HepG2 (cell line): Measurements from ENCODE around the gene ACE2. TPM values are rescaled to one million over a fixed set of nuclear protein-coding genes. Genes with fewer than 3 reads are reported as not detected.

ENCODE experiments used
- ATAC-seq: fragments of 200-7000 bp; cut with Tn5 transposase; 3 replicates; pipeline ENCODE4 v1.9.1; 2020; ENCODE audit warnings: mild to moderate bottlenecking, moderate library complexity
- BruUV-seq: library from RNA; stranded (reverse); fragments of 400-500 nt; replicated peaks from 2 replicates; lab custom pipeline; 2021; lab: Mats Ljungman, UMichigan
- CTCF ChIA-PET: fragments of 300-600 bp; formaldehyde crosslinking; extraction: SDS; loops from one replicate; lab custom pipeline; 2021; ENCODE audit warnings: low total read pairs, inconsistent platforms, low intra/inter-chr PET ratio; lab: Yijun Ruan, JAX
- POLR2A ChIA-PET: fragments of 350-600 bp; sonication (Branson Sonifier 250); formaldehyde crosslinking; loops from one replicate; lab custom pipeline; 2020; ENCODE audit warnings: antibody characterized with exemption, inconsistent platforms; lab: Yijun Ruan, JAX
- DNase-seq: peaks from one replicate; pipeline ENCODE4 v3.0.0-alpha.2; 2015; ENCODE audit warnings: low spot score
- FAIRE-seq: peaks from 3 replicates; lab custom pipeline; 2011; peaks lifted over from hg19 to GRCh38; lab: Jason Lieb, UNC
- H2AFZ ChIP-seq: one replicate; pipeline ENCODE4 v1.6.1; 2011; ENCODE audit warnings: low read length, inconsistent platforms
- H3K27ac ChIP-seq: fragments of 300-600 bp; 3 replicates; pipeline ENCODE4 v1.8.0; 2011; ENCODE audit warnings: mixed run types, mild to moderate bottlenecking, mixed read lengths, low read length, inconsistent platforms; ENCODE audit not compliant: insufficient read depth; ENCODE audit errors: extremely low read length
- H3K27me3 ChIP-seq, 2 experiments: fragments of 200-600 bp in 1 of 2; 2 replicates in 1 of 2; 3 replicates in 1 of 2; pipeline versions ENCODE4 v1.6.0 to v1.8.0; 2011; ENCODE audit warnings: low read length in 2 of 2, mild to moderate bottlenecking in 2 of 2, moderate library complexity in 2 of 2, inconsistent platforms in 1 of 2; ENCODE audit not compliant: insufficient read depth in 2 of 2, control insufficient read depth in 1 of 2
- H3K36me3 ChIP-seq, 2 experiments: fragments of 200-600 bp in 1 of 2; replicated peaks in 1 of 2; 2 replicates in 1 of 2; 3 replicates in 1 of 2; pipeline versions ENCODE4 v1.5.1 to v1.8.0; 2011; ENCODE audit warnings: low read length in 2 of 2, inconsistent platforms in 1 of 2; ENCODE audit not compliant: insufficient read depth in 2 of 2, control insufficient read depth in 1 of 2
- H3K4me1 ChIP-seq: 2 replicates; pipeline ENCODE4 v1.5.1; 2012; ENCODE audit warnings: low read length, inconsistent platforms; ENCODE audit not compliant: insufficient read depth
- H3K4me2 ChIP-seq: 2 replicates; pipeline ENCODE4 v1.6.0; 2011; ENCODE audit warnings: low read depth, low read length, inconsistent platforms
- H3K4me3 ChIP-seq, 3 experiments: fragments of 200-600 bp in 1 of 3; sonication (generic), shearing (Covaris generic) in 1 of 3; replicated peaks in 1 of 3; 2 replicates each; pipeline ENCODE4 v1.5.1; 2011 to 2016; ENCODE audit warnings: low read length in 3 of 3, inconsistent platforms in 2 of 3, low read depth in 2 of 3, mild to moderate bottlenecking in 2 of 3, control low read depth in 1 of 3, mixed read lengths in 1 of 3; ENCODE audit not compliant: insufficient read depth in 1 of 3
- H3K79me2 ChIP-seq: one replicate; pipeline ENCODE4 v1.6.1; 2011; ENCODE audit warnings: low read length, inconsistent platforms; ENCODE audit not compliant: insufficient read depth
- H3K9ac ChIP-seq: 2 replicates; pipeline ENCODE4 v1.6.0; 2011; ENCODE audit warnings: mild to moderate bottlenecking, low read depth, low read length, inconsistent platforms; ENCODE audit not compliant: insufficient read depth
- H3K9me3 ChIP-seq: 2 replicates; pipeline ENCODE4 v1.5.1; 2012; ENCODE audit warnings: mild to moderate bottlenecking, low read length
- H4K20me1 ChIP-seq: 2 replicates; pipeline ENCODE4 v1.6.0; 2011; ENCODE audit warnings: inconsistent platforms, mild to moderate bottlenecking, low read length, moderate library complexity; ENCODE audit not compliant: insufficient read depth
- CHD4 ChIP-seq: fragments of 200-600 bp; sonication (generic); IDR thresholded peaks from 2 replicates; pipeline ENCODE4 v1.7.0; 2017; ENCODE audit warnings: mild to moderate bottlenecking, low read length, borderline replicate concordance
- FOXP4 ChIP-seq: sonication (generic); formaldehyde crosslinking; IDR thresholded peaks from 2 replicates; pipeline ENCODE4 v1.4.0; 2020; ENCODE audit warnings: missing genetic modification reagents
- NONO ChIP-seq, 2 experiments: fragments of 450-650 bp in 1 of 2; sonication (generic) in 1 of 2; formaldehyde crosslinking in 1 of 2; IDR thresholded peaks in 1 of 2; conservative IDR thresholded peaks in 1 of 2; 2 replicates each; pipeline versions ENCODE4 v1.6.1 to v1.8.0; 2017 to 2022; ENCODE audit warnings: mild to moderate bottlenecking in 1 of 2, missing genetic modification reagents in 1 of 2, moderate library complexity in 1 of 2
- PHF21A ChIP-seq: sonication (generic); formaldehyde crosslinking; IDR thresholded peaks from 2 replicates; pipeline ENCODE4 v1.5.0; 2020; ENCODE audit warnings: mild to moderate bottlenecking, missing genetic modification reagents
- PRDM10 ChIP-seq: sonication (generic); formaldehyde crosslinking; IDR thresholded peaks from 2 replicates; pipeline ENCODE4 v1.4.0; 2020; ENCODE audit warnings: low read depth, missing genetic modification reagents
- RARG ChIP-seq: sonication (generic); formaldehyde crosslinking; IDR thresholded peaks from 2 replicates; pipeline ENCODE4 v1.4.0; 2020; ENCODE audit warnings: low read depth, mild to moderate bottlenecking, missing genetic modification reagents
- RFXAP ChIP-seq: sonication (generic); formaldehyde crosslinking; IDR thresholded peaks from 2 replicates; pipeline ENCODE4 v1.4.0; 2020; ENCODE audit warnings: missing genetic modification reagents, borderline replicate concordance
- ZBTB34 ChIP-seq: sonication (generic); formaldehyde crosslinking; IDR thresholded peaks from 2 replicates; pipeline ENCODE4 v1.8.0; 2022; ENCODE audit warnings: mild to moderate bottlenecking, missing genetic modification reagents
- ZIK1 ChIP-seq: sonication (generic); formaldehyde crosslinking; IDR thresholded peaks from 2 replicates; pipeline ENCODE4 v1.5.0; 2020; ENCODE audit warnings: mild to moderate bottlenecking, low read depth, missing genetic modification reagents, borderline replicate concordance
- ZNF136 ChIP-seq: sonication (generic); formaldehyde crosslinking; IDR thresholded peaks from 2 replicates; pipeline ENCODE4 v1.8.1; 2022; ENCODE audit warnings: low read depth, mild to moderate bottlenecking, moderate library complexity, missing genetic modification reagents
- ZNF441 ChIP-seq: sonication (generic); formaldehyde crosslinking; IDR thresholded peaks from 2 replicates; pipeline ENCODE4 v1.7.0; 2021; ENCODE audit warnings: missing genetic modification reagents, borderline replicate concordance
- ZNF503 ChIP-seq: sonication (generic); formaldehyde crosslinking; IDR thresholded peaks from 2 replicates; pipeline ENCODE4 v1.4.0; 2020; ENCODE audit warnings: missing genetic modification reagents
- WGBS: methylation state at CpG from one replicate; pipeline ENCODE4 v1.1.6; 2017; ENCODE audit warnings: low lambda C conversion rate; 5-methylcytosine and 5-hydroxymethylcytosine counted together
- in situ Hi-C: cut with HindIII; loops from 2 replicates; pipeline ENCODE4 v1.10.0; 2017; ENCODE audit warnings: low pct_unique_long_range_greater_than_20kb; ENCODE audit not compliant: extremely low pct_ligation_motif_present
- intact Hi-C: fragments of 100-400 bp; cut with micrococcal nuclease; formaldehyde crosslinking; loops from one replicate; pipeline ENCODE4 v1.10.0; 2022; ENCODE audit not compliant: unreplicated experiment
- polyA plus RNA-seq, 8 experiments: library from polyadenylated mRNA; depleted of rRNA in 3 of 8; stranded (reverse) in 7 of 8; unstranded in 1 of 8; fragments of >200 nt; fragmentation: Illumina TruSeq in 4 of 8; extraction: Trizol in 4 of 8; gene quantifications; 2 replicates each; pipeline versions ENCODE4 v1.2.1 to v1.2.3, GENCODE V29; 2011 to 2016; ENCODE audit warnings: low read depth in 4 of 8, missing spikeins in 1 of 8, mixed read lengths in 1 of 8; ENCODE audit not compliant: insufficient read depth in 1 of 8
- total RNA-seq, 5 experiments: library from RNA; depleted of rRNA; stranded (reverse); fragments of >200 nt; fragmentation: Illumina TruSeq; extraction: Trizol; gene quantifications; 2 replicates each; pipeline ENCODE4 v1.2.3, GENCODE V29; 2016; ENCODE audit warnings: low read depth in 1 of 5

The ACE2 gene
- total and polyA plus RNA-seq, 2 of the 13 experiments (the other 11 are each of a cell fraction or from before 2014, with no cell fraction given) = 0.46 to 3.1 TPM

GRCh38 chrX:15646543-15646942, 45.8 kb upstream of the ACE2 start:
- in situ Hi-C loops (no loop called here), intact Hi-C loops (loop anchor here (5.0 to 10.0 kb wide), 2 partner anchors 79 to 152 kb away; partner anchors contain the start of gene PIR)
- Histone ChIP-seq H2AFZ (no peak overlapping the region), H3K9me3 (no peaks in the 10 kb centered on the region), H3K4me1 (no peaks in the 10 kb centered on the region), H3K79me2 (no peaks in the 10 kb centered on the region), H3K27me3 (no peaks in the 10 kb centered on the region), H3K4me2 (no peak overlapping the region), H4K20me1 (no peaks in the 10 kb centered on the region), H3K36me3 (no peaks in the 10 kb centered on the region), H3K27ac (no peak overlapping the region), H3K4me3 (no peak overlapping the region), H3K9ac (no peak overlapping the region)
- BruUV-seq = no TSS peak
- DNase-seq = no peak
- FAIRE-seq = no peak
- ChIA-PET CTCF (no interaction called here), POLR2A (no interaction called here)
- ATAC-seq = no peak
- WGBS = 100% methylated on average over 1 of the region's 27 CpGs
- TF ChIP-seq ZNF503 (no peak), RARG (CRISPR knock-in tag) (no peak), ZBTB34 (no peak), CHD4 (no peak), ZNF136 (CRISPR knock-in tag) (no peak), NONO (IDR thresholded peaks at IDR 0.05) (no peak), NONO (CRISPR knock-in tag; conservative IDR thresholded peaks at IDR 0.05) (no peak), PHF21A (CRISPR knock-in tag) (no peak), ZIK1 (no peak), PRDM10 (CRISPR knock-in tag) (no peak), FOXP4 (no peak), RFXAP (CRISPR knock-in tag) (no peak), ZNF441 (CRISPR knock-in tag) (no peak)
